Kidney glomerular epithelial cell (primary cell): ENCODE measurements around the gene GPR37L1.
A peak's percentile ranks its signal among the peaks of the same experiment; 100 is the strongest.
"Not testable (repeated sequence)": the region's sequence is repeated elsewhere in the genome, so short reads cannot be mapped to it uniquely, and the experiment has no call there.

Experiments
- DNase-seq: peaks from one replicate; lab custom pipeline; 2025; lab: John Stamatoyannopoulos, UW

Gene GPR37L1

DNA sequence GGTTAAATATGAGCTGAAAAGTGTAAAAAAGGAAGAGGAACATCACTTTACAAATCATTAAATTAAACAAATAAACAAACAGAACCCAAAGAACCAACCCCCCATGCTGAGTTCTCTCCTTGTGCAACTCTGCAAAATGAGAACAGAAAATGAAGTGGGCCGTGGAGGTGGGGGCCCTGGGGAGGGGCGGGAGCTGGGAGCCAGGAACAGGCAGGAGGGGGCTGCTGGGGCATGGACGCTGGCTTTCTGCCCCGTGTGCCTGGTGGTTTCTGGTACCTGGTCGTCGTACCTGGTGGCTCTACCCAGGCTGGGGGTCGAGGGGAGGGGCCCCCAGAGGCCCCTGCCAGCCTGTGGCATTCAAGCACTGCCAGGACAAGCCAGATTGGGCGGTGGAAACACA, 10.8 kb downstream of the GPR37L1 start:
- no peak for DNase-seq

DNA sequence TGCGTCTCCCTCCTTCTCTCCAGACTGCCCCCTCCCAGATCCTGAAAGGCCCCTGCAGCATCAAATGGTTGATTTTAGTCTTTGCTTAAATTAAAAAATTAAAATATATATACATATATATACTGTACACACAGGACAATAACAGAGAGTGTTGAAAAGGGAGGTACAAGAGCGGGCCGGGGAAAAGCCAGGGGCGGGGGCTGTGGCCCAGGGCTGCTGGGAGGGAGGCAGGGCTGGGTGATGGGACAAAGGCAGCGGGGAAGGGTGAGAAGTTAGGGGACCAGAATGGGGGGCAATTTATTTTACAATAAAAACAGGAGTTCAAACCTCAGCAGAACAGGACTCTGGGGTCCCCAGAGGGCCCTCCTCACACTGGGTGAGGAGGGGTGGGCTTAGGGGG, 11.3 kb downstream of the GPR37L1 start:
- DNase-seq = no peak

DNA sequence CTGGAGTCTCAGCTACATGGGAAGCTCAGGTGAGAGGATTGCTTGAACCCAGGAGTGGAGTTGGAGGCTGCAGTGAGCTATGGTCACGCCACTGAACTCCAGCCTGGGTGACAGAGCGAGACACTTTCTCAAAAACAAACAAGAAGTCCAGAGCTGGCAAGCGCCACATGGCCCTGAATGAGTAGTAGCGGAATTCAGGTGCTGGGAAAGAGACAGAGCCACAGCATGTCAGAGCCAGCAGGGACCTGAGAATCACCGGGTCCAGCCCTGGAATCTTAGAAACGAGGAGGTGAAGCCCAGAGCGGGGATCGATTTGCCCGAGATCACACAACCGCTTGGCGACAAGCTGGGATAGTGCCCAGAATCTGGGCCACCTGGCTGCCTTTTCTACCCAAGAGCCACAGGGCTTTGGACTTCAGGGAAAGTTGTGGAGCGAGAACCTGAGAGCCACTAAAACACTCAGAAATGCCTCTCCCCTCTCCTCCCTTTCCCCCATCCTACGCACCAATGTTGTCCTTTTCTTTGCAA, 12.0 kb downstream of the GPR37L1 start:
- DNase-seq = no peak

DNA sequence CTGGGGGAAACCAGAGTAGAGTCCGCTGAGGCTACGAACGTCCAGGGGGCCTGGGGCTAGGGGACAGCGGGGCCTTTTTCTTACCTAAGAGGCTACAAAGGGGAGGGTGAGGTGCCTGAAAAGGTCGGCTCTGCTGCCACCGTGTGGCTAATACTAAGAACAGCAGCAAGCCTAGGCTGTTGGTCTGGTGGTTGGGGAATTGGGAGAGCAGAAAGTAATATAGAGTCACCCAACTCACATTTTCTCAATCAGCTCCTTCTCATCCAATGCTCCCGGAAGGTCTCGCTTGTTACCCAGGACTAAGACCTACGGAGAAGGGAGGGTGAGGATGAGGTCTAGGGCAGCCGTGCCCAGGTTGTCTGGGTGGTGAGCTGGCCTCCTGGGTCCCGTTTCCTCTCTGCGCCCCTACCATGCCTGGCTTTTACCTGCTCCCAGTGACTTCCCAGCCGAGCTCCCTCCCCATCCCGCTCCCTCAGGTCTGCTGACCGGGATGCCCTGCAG, 12.6 kb downstream of the GPR37L1 start:
- peak; percentile 40 for DNase-seq

DNA sequence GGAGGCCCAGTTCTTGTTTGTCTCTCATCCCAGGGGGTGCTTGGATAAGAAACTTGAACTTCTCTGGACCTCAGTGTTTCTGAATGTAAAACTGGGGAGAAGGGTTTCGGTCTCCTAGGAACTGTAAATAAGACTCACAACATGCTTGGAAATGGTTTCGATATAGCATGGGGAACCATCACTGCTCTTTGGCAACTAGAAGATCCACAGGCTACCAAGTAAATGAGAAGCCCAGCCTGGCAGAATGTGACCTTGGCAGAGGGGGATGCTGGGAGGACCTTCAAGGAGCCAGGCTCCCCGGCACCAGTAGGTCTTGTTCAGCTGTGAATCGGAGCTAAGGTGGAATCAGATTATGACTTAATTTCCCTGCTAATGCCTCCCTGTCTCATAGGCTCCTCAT, 18.1 kb downstream of the GPR37L1 start:
- no peak for DNase-seq

DNA sequence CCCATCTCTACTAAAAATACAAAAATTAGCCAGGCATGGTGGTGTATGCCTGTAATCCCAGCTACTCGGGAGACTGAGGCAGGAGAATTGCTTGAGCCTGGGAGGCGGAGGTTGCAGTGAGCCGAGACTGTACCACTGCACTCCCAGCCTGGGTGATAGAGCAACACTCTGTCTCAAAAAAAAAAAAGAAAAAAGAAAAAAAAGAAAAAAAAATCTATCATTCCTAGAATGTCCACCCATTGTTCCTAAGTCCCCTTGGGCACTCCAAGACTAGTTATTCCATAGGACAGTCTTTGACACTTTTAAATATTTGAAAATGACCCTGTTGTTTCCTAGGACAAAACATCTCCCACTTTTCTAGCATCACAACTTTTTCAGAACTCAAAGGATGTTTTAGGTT, 18.8 kb downstream of the GPR37L1 start:
- not testable (repeated sequence) for DNase-seq

DNA sequence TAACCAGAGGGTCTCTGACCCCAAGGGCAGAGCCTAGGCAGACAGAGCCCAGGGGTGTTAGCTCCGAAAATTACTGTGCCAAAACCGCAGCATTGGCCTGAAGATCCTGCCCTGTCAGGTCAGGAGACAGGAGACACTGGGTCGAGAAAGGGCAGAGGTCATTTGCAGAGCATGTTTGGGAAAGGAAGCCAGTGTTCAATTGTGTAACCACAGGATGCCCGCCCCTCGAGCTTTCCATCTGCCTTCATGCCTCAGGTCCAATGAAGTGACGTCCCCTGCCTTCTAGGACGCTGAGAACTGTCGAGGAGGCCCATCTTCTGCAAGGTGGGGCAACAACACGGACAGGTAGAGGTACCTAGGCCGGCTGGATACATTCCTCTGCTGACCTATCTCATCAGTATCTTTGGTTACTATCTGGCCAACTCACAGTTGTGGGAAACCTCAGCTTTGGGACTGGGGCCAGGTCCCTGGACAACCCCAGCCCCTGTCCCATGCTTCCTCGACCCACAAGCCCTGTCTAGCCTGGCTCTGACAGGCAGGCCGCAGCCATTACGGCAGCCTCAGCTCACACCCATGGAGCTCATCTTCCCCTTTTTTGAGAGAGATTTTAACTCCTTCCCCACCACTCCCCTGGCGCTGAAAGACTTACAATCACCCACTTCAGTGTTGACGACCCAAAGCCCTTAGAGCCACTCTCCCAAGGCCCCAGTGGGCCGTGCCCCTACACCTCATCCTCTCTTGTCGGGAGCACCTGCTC, 20.5 kb downstream of the GPR37L1 start:
- DNase-seq = no peak

DNA sequence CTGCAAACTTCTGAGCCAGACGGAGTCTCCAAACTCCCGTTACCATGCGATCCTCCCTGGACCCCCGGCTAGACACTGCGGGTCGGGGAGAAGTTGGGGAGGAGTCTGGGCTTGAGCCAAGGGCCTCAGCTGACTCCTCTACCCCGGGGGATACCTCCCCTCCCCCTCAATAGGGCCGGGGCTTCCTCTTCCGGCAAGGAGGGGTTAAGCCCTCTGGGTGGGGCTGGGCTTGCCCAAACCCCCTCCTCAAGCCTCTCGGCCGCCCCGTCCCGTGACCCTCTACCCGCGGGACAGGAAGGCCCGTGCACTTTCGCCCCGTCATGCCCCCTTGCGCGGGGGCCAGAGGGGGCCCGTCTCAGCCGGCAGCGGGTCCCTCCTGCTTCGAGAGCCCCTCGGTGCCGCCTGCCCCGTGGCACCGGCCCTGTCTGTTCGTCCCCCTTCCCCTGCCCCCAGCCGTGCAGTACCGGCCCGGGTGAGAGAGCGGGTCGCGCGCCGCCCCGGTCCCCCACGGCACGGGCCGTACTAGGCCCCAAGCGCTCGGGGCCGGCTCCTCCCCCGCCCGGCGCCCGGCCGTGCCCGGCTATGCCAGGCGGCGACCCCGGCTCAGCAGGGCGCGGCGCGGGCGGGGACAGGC, 21.2 kb downstream of the GPR37L1 start:
- DNase-seq = no peak

DNA sequence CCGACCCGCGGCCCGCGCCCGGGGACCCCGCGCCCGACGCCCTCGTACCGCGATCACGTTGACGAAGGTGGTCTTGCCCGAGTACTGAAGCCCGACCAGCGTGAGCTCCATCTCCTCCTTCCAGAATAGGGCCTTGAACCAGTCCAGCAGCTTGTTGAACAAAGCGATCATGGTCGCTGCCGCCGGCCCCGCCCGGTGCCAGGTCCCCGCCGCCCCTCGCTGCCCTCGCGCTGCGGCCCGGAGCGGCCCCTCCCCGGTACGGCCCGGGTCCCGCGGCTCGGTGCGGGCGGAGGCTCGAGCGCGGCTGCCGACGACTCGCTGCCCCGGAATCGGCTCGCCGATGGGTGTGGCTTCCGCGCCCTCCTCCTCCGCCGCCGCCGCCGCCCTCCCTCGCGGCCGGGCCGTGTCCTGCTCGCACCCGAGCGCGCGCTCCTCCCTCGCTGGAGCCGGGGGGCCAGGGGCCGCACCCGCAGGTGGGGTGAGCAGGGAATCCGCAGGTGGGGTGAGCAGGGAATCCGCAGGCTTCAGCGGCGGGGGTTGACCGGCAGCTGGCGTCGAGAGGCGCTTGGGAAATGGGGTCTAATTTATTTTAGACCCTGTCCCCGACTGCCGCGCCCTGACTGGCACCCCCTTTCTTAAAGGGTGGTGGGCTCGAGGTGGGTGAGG, 21.8 kb downstream of the GPR37L1 start, which contains the start of gene ARL8A:
Gene ARL8A, minus strand, starts transcription at position 336 of the 666 bp plus-strand sequence. Its CDS starts 165 bp downstream, at position 171.
- DNase-seq = no peak

DNA sequence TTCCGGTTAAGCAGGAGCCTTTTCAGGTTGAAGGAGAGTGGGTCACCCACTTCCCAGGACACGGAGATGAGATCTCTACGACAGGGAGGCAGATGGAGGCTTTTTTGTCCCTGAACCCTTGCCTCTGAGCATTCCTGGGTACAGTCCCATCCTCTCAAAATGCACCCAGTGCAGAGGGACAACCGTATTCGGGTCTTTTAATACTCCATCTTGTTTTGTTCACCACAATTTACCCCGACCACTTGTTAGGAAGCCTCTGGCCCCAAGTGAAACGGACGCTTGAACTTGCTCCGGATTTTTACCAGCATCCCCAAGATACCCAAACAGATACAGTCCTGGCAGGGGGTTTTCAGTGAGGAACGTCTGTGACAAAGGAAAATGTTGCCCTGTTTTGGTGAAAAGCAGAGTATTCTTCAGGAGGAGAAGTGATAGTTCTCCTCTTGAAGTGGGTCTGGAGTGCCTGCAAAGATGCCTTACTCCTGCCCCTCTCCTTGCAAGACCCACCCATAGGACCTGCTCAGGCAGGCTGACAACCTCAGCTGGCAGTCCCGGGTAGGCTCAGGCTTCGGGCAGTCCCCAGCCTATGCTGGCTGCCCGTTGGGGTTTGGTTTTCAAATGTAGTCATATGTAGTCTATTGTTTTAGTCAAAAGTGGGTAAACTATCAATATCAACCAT, 22.5 kb downstream of the GPR37L1 start:
- DNase-seq = no peak

DNA sequence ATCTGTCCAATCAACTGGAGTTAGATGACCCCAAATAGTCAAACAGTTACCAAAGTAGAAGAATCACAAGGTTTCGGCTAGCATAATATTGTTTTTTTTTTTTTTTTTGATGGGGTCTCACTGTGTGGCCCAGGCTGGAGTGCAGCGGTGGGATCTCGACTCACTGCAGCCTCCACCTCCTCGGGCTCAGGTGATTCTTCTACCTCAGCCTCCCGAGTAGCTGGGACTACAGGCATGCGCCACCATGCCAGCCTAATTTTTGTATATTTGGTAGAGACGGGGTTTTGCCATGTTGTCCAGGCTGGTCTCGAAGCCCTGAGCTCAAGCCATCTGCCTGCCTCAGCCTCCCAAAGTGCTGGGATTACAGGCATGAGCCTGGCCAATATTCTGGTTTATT, 23.0 kb downstream of the GPR37L1 start:
- DNase-seq = not testable (repeated sequence)

DNA sequence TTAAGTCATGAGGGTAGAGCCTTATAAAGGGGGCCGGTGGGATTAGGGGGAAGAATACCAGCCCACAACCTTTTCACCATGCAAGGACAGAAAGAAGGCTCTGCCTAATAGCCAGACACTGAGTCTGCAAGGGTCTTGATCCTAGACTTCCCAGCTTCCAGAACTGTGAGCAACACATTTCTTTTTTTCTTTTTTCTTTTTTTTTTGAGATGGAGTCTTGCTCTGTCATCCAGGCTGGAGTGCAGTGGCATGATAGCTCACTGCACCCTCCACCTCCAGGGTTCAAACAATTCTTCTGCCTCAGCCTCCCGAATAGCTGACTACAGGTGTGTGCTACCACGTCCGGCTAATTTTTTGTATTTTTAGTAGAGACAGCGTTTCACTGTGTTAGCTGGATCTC, 23.6 kb downstream of the GPR37L1 start:
- no peak for DNase-seq

DNA sequence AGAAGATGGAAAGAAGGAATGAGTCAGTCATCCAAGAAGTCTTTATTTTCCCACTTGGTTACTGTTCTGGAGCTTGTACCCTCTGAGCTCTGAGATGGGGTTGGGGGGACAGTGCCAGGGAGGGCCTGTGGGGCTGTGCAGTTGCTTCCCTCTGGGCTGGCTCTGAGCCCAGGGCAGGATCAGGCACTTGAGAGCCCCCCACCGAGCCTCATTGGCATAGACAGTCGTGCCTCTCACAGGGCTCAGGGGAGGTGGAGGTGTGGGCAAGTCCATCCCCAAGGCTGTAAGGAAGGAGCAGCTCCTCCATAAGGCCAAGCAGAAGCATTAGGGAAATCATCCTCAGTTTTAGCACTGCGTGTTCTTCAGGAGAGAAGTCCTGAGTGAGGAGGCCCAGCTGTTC, 24.3 kb downstream of the GPR37L1 start:
- no peak for DNase-seq

DNA sequence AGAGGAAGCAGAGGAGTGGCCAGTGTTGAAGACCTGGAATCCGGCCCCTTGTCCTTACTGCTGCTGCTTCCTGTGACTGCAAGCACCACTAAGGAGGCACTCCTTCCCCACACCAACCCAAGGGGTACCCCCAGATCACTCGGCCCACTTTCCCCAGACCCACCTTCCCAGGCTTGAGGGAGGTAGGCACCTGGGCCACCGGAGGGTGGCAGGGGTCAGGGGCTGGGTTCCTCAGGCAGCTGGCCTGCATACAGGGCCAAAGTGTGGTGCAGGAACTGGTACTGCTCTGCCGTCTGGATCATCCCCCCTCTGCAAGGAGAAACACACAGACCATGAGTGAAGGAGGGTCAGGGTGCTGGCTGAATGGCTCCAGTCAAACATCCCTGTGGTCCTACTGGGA, 25.7 kb downstream of the GPR37L1 start:
- DNase-seq = no peak

DNA sequence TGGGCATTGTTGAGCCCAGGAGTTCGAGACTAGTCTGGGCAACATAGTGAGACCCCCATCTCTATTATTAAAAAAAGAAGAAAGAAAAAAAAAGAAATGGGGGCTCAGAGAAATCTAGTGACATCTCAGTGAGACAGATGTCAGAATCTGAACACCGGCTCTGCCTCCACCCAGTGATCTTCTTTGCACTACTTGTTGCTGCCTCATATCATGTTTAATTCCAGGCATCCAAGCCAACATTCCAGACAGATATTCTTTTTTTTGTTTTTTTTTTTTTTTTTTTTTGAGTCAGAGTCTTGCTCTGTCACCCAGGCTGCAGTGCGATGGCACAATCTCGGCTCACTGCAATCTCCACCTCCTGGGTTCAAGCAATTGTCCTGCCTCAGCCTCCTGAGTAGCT, 26.8 kb downstream of the GPR37L1 start:
- DNase-seq = no peak

DNA sequence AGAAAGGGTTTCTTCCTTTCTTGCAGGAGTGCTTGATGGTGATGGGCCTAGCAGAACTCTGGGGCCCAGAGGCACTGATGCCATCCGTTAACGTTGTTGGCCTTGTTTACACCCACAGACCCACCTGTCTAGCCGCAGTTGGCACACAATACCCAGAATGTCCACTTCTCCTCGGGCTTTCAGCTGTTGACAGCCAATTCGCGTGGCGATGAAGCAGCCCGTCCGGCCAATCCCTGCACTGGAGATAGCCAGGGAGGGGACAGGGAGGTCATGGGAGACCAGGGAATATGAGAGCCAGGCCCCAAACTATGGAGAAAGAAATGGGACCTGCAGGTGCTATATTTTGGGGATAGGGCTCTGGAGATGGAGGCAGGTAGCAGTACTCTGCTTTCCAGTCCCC, 27.5 kb downstream of the GPR37L1 start:
- DNase-seq = no peak

DNA sequence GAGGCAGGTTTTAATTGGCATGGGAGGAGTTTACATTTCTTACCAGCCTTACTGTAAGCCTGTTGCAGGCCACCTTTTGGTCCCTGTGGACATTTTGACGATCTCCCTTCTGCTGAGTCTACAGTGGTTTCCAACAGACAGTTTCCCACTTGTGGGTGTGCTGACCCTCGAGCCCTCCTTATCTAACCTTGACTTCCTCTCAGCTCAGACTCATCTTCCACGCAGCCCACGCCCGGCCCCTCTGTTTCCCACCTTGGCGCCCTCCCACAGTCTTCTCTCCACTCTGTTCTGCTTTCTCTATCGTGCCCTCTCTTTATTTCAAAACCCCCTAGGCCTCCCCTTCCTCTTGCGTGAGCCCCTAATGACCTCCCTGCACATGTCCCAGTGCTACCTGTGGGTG, 27.9 kb downstream of the GPR37L1 start:
- DNase-seq = no peak

DNA sequence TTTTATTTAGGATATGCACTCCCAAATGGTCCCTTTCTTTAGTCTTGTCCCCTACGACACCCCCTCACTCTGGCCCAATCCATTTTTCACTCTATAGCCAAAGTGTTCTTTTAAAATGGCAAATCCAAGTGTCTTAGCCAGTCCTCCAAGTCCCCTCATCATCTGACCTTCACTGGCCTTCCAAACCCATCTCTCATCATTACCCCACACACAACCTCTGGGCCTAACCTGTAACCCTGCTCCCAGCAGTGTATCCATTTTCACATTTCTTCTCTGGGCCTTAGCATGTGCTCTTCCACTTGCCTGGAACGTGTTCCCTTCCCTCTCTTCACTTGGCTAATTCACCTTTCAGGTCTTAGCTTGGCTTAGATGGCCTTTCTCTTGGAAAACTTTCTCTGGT, 28.3 kb downstream of the GPR37L1 start:
- no peak for DNase-seq

DNA sequence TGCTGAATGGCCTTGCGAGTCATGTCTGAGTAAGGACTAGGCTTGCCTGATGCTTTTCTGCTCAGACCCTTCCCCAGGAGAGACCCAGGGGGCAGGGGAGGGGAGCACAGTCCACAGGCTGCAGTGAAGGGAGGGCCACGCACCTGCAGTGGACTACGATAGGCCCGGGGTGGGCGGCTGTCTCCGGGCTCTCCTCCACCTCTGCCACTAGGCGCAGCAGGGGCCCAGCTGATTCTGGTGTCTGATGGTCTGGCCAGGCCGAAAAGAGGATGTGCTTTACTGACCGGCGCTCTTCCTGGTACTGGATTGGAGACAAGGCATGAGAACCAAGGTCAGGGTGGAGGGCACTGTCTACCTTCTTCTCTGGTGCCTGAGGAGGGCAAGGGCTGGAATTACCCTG, 29.7 kb downstream of the GPR37L1 start:
- no peak for DNase-seq

DNA sequence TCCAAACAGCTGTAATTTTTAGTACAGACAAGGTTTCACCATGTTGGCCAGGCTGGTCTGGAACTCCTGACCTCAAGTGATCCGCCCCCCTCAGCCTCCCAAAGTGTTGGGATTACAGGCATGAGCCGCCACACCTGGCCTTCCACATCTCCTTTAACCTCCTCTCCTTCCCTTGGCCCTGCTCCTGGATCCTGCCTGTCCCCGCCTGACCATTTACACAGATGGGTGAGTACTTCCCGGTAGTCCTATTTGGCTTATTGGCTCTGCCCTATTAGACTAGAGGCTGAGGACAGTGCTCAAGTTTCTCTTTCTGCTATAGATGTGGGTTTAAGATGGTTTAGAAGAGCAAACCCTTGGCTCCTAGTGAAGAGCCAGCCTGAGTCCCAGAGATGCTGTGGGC, 30.6 kb downstream of the GPR37L1 start:
- no peak for DNase-seq

DNA sequence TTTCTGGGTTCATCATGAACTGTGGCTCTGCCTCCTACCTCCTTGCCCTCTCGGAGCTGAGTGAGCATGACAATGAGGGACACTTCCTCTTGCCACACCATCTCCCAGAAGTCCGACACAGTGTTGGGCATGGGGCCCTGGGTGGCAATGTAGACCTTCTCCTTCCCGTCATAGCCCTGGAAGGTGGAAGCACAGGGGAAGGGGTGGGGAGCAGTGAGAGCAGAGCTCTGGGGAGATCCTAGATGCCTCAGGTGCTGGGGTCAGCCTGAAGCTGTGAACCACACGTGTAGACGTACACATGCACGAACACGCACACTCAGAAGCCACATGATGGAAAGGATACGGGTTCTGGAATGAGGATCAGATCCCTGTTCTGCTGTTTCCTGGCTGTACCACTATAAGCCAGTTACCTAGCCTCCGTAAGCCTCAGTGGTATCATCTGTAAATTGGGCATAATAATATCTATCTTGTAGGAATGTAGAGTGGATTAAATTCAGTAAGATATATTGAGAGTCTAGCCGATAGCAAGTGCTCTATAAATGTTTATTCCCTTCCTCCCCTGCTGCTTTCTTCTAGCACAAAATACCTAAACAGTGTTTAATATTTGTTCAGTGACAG, 31.5 kb downstream of the GPR37L1 start:
- no peak for DNase-seq
